Ammon's horn (tissue), 1 donor: ENCODE results near the gene COL6A6.
"Not testable (repeated sequence)": the region's sequence is repeated elsewhere in the genome, so short reads cannot be mapped to it uniquely, and the experiment has no call there.

ENCODE experiments used
- DNase-seq: peaks from one replicate; pipeline ENCODE4 v3.0.0-alpha.2; 2016; ENCODE audit warnings: low spot score

COL6A6 gene

DNA sequence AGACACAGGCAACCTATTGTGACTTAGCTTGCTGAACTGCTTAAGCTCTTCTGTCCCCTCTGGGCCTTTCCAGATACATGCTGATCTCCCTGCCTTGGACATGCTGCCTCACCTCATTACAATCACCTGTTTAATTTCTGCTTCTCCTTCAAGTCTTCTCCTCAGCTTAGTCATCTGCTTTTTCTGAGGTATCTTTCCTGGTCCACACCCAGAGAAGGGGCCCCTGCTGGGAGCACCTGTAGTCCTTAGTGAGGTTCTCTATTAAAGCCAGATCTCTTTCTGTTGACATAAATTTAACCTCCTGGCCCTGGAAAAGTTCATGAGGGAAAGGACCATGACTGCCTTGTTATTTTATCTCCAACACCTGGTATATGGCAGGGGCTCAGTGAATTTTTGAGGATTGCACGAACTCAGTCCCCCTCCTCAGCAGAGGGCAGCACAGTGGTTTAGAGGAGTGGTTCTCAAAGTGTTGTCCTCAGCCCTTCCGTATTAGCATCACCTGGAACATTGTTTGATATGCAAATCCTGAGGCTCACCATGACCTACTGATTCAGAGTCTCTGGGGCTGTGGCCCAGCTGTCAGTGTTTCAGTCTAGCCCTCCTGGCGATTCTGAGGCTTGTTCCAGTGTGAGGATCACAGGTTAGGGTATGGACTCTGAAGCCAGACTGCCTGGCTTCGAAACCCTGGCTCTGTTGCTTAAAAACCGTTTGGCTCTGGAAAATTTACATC, 12.7 kb downstream of the COL6A6 start:
- no peak for DNase-seq

DNA sequence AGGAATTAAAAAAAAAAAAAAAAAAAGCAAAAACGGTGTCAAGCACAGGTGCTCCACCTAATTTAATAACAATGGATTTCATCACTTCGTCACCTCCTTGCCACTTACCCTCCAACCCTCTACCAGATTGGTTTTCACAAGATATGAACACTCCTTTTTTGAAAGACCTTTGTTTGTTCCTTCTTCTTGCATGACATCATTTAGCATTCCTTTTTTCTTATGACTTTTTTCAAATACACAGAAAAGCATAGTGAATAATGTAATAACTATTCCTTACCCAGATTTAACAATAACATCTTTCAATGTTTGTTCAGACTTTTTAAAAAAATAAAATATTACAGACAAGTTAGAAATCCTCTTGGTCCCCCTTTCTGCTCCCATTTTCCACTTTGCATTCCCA, 16.3 kb downstream of the COL6A6 start:
- DNase-seq = no peak

DNA sequence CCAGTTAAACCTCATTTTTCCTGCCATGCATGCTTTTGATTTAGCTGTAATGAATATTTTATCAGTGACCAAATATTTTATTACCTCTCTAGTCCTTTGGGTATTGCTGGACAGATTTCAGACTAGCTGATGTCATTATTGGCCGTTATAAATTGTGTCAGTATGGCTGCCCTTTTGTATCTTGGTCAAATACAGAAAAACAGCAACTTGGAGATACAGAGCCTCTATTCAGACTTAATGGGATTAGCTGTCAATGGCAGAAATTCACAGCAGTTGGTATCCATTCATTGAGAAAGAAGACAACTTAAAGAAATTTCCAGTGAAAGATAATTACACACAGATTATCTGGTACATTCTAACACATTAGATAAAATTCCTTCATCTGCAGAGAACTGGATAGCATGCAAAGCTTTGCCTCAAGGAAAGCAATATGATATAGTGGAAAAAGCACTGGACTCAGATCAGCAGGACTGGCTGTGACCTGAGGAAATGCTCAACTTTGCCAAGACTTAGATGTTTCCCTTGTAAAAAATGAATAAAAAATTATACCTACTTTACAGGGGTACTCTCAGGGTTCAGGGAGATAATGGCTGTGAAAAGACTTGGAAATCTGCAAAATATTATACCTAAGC, 20.8 kb downstream of the COL6A6 start:
- DNase-seq = no peak

DNA sequence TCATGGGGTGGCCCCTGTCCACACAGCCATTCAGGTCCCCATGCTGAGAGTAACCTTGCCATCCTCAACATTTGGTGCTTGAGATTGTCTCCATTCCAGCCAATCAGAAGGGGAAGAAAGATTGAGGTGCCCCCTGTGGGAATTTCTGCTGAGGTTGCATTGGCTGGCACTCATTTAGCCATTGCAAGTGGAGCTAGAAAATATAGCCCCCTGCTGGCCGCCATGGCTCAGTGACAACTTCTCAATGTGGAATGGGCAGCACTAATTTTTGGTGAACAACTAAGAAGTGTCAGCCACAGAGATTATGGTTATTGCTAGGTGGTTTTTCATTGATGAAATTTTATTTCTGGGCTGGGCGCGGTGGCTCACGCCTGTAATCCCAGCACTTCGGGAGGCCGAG, 22.0 kb downstream of the COL6A6 start:
- DNase-seq = peak; percentile 14

DNA sequence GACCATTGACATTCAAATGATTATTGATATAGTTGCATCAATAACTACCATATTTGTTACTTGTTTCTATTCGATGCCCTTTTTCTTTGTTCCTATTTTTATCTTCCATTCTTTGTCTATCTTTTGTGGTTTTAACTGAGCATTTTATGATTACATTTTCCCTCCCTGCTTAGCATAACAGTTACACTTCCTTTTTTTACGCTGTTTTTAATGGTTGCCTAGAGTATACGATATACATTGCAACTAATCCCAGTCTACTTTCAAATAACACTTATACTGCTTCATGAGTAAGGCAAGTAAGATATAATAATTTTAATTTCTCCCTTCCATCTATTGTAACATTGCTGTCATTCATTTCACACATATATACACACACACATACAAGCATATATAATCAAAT, 26.3 kb downstream of the COL6A6 start:
- DNase-seq = no peak

DNA sequence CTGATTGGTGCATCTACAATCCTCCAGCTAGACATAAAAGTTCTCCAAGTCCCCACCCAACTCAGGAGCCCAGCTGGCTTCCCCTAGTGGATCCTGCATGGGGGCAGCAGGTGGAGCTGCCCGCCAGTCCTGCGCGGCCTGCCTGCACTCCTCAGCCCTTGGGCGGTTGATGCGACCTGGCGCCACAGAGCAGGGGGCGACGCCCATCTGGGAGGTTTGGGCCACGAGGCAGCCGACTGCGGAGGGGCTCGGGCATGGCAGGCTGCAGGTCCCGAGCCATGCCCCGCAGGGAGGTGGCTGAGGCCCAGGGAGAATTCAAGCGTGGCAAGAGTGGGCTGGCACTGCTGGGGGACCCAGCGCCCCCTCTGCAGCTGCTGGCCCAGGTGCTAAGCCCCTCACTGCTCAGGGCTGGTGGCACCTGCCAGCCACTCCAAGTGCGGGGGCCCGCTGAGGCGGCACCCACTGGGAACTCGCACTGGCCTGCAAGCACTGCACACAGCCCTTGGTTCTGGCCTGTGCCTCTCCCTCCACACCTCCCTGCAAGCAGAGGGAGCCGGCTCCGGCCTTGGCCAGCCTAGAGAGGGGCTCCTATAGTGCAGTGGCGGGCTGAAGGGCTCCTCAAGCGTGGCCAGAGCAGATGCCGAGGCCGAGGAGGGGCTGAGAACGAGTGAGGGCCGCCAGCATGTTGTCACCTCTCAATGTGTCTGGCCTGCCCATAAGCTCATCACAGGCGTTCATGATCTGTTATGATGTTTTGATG, 30.1 kb downstream of the COL6A6 start:
- DNase-seq = no peak

DNA sequence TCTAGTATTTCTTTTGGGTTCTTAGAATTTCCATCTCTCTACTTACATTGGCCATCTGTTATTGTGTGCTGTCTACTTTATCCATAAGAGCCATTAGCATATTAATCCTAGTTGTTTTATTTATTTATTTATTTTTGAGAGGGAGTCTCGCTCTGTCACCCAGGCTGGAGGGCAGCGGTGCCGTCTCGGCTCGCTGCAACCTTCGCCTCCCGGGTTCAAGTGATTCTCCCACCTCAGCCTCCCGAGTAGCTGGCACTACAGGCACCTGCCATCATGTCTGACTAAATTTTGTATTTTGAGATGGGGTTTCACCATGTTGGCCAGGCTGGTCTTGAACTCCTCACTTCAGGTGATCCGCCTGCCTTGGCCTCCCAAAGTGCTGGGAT, 30.7 kb downstream of the COL6A6 start:
- DNase-seq = not testable (repeated sequence)

DNA sequence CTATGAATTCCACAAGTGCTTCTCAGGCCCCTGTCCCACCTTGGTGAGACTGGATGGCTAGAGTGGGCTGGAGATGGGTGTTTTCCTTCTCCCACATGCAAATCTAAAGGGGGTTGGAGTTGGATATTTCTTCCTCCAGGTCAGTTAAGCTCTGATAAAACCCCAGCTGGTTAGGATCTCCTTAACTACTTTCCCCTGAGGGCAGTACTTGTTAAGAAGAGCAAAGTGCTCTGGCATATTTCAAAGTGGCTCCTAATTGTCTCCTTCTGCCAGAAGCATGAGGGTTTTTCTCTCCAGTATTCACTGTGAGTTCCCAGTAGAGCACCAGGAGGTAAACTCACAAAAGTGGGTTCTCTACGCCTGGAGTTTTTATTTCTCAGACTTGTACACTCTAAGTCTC, 31.4 kb downstream of the COL6A6 start:
- no peak for DNase-seq

DNA sequence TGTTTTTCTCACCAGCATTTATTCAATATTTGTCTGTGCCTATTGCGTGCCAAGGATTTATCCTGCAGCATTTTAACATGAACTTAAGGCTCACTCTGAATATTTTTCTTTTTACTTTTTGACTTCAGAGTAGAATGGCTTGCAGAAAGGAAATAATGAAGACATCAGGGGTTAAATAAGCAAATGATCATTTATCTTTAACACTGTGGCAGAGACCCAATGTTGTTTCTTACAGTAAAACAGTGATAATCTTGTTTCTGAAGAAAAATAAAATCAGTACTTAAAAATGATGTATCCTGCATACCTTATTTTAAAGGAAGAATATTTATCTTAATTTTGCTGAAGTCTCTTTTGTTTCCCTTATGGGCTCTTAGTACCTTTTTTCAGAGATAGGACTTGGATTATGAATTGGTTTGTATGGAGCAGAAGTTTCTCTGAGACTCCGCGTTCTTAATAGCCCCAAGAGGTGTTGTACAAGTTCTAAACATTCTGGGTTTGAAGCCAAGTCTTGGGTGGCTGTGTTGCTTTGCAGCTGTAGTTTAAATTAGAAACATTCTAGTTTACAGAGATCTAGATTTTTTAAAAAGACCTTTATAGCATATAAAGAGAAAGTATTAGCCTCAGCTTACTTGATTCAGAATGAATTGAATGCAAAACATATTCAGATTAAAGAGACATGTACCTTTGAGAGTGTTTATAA, 40.5 kb downstream of the COL6A6 start:
- DNase-seq = no peak

DNA sequence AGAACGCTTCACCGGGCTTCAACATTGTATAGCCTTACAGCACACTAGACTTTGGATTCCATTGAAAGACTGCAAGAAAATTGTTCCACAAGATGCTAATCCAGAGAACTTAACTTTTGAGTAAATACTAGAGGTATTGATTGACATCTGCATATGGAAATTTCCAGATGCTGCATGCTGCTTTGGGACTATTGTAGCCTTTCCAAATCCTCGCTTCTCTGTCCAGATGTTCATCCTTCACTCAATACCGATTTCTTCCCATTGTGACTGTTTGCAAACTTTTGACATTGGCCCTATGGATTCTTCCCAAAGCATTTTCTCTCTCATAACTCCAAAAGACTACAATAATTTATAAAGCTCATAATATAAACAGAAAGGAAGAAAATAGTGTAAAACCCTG, 41.4 kb downstream of the COL6A6 start:
- no peak for DNase-seq

DNA sequence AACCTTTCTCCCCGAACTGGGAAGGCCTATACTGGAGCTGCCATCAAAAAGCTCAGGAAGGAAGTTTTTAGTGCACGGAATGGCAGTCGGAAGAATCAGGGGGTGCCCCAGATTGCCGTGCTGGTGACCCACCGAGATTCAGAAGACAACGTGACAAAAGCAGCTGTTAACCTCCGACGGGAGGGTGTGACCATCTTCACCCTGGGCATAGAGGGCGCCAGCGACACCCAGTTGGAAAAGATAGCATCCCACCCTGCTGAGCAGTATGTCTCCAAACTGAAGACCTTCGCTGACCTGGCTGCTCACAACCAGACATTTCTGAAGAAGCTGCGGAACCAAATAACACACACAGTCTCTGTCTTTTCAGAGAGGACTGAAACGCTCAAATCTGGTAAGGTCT, 48.2 kb downstream of the COL6A6 start:
- no peak for DNase-seq
